ENCODE measurements around the gene TYRP1.

Gene TYRP1

GRCh38 chr9:12697719-12698118 is 4.5 kb downstream of the TYRP1 start:
- no peak for DNase-seq

- DNase-seq = no peak
Measured at GRCh38 chr9:12698266-12698665, 5.1 kb downstream of the TYRP1 start.

GRCh38 chr9:12698986-12699385 is 5.8 kb downstream of the TYRP1 start:
- DNase-seq = no peak

- DNase-seq = no peak
Measured at GRCh38 chr9:12699529-12699928, 6.3 kb downstream of the TYRP1 start.

GRCh38 chr9:12701126-12701525 is 7.9 kb downstream of the TYRP1 start:
- DNase-seq = no peak

- DNase-seq = no peak
Measured at GRCh38 chr9:12702160-12702758, 9.1 kb downstream of the TYRP1 start.

GRCh38 chr9:12703996-12704395 is 10.8 kb downstream of the TYRP1 start:
- no peak for DNase-seq

GRCh38 chr9:12705738-12706391 is 12.7 kb downstream of the TYRP1 start:
- no peak for DNase-seq

GRCh38 chr9:12708562-12709298 is 15.5 kb downstream of the TYRP1 start:
- DNase-seq = no peak

GRCh38 chr9:12712532-12712931 is 19.3 kb downstream of the TYRP1 start:
- DNase-seq = no peak

- no peak for DNase-seq
Measured at GRCh38 chr9:12715268-12715667, 22.1 kb downstream of the TYRP1 start.

- DNase-seq = no peak
Measured at GRCh38 chr9:12716823-12717600, 23.8 kb downstream of the TYRP1 start.

GRCh38 chr9:12717907-12718306 is 24.7 kb downstream of the TYRP1 start:
- no peak for DNase-seq

- no peak for DNase-seq
Measured at GRCh38 chr9:12718482-12719026, 25.4 kb downstream of the TYRP1 start.

- no peak for DNase-seq
Measured at GRCh38 chr9:12719431-12719830, 26.2 kb downstream of the TYRP1 start.

- no peak for DNase-seq
Measured at GRCh38 chr9:12720551-12720950, 27.4 kb downstream of the TYRP1 start.

GRCh38 chr9:12722131-12722530 is 28.9 kb downstream of the TYRP1 start:
- no peak for DNase-seq

- no peak for DNase-seq
Measured at GRCh38 chr9:12723409-12724028, 30.3 kb downstream of the TYRP1 start.

GRCh38 chr9:12726795-12727194 is 33.6 kb downstream of the TYRP1 start:
- no peak for DNase-seq

GRCh38 chr9:12730198-12730597 is 37.0 kb downstream of the TYRP1 start:
- no peak for DNase-seq

- DNase-seq = no peak
Measured at GRCh38 chr9:12730927-12731326, 37.7 kb downstream of the TYRP1 start.

GRCh38 chr9:12732971-12733370 is 39.8 kb downstream of the TYRP1 start:
- DNase-seq = no peak

GRCh38 chr9:12735665-12736064 is 42.5 kb downstream of the TYRP1 start:
- no peak for DNase-seq
